GM19099 (cell line): ENCODE data around the gene ACER2.

Experiments
- POLR2A ChIP-seq: IDR thresholded peaks from 3 replicates; pipeline ENCODE4 v1.6.1; 2011; ENCODE audit warnings: low read depth; ENCODE audit not compliant: insufficient read length; ENCODE audit errors: extremely low read depth

Gene ACER2

GRCh38 chr9:19405771-19406170, 3.0 kb upstream of the ACER2 start:
- TF ChIP-seq POLR2A: no peak

- TF ChIP-seq POLR2A: no peak
These were observed 505 bp upstream of the ACER2 start for GRCh38 chr9:19408316-19408692.

- TF ChIP-seq POLR2A: no peak
These were observed 789 bp downstream of the ACER2 start for GRCh38 chr9:19409401-19410194.

GRCh38 chr9:19410195-19410503, 1.3 kb downstream of the ACER2 start:
- no peak for TF ChIP-seq POLR2A

- no peak for TF ChIP-seq POLR2A
These were observed 1.8 kb downstream of the ACER2 start for GRCh38 chr9:19410594-19410993.

- TF ChIP-seq POLR2A: no peak
These were observed 2.5 kb downstream of the ACER2 start for GRCh38 chr9:19411316-19411715.

- no peak for TF ChIP-seq POLR2A
These were observed 7.3 kb downstream of the ACER2 start for GRCh38 chr9:19416143-19416542.

GRCh38 chr9:19420877-19421276, 12.1 kb downstream of the ACER2 start:
- no peak for TF ChIP-seq POLR2A

GRCh38 chr9:19423163-19423562, 14.4 kb downstream of the ACER2 start:
- TF ChIP-seq POLR2A: no peak

GRCh38 chr9:19424176-19424779, 15.5 kb downstream of the ACER2 start:
- TF ChIP-seq POLR2A: no peak

- TF ChIP-seq POLR2A: no peak
These were observed 20.8 kb downstream of the ACER2 start for GRCh38 chr9:19429595-19429994.

- TF ChIP-seq POLR2A: no peak
These were observed 21.5 kb downstream of the ACER2 start for GRCh38 chr9:19430201-19430760.

- no peak for TF ChIP-seq POLR2A
These were observed 22.8 kb downstream of the ACER2 start for GRCh38 chr9:19431361-19432171.

GRCh38 chr9:19432473-19432872, 23.7 kb downstream of the ACER2 start:
- TF ChIP-seq POLR2A: no peak

GRCh38 chr9:19440376-19440775, 31.6 kb downstream of the ACER2 start:
- TF ChIP-seq POLR2A: no peak
